ENCODE measurements around the gene RAPGEF5. TPM values are rescaled to one million over a fixed set of nuclear protein-coding genes. Genes with fewer than 3 reads are reported as not detected.

Gene RAPGEF5
- total and polyA plus RNA-seq, 4 donors, result 7.1 to 54.8 (median 13.0) TPM

DNA sequence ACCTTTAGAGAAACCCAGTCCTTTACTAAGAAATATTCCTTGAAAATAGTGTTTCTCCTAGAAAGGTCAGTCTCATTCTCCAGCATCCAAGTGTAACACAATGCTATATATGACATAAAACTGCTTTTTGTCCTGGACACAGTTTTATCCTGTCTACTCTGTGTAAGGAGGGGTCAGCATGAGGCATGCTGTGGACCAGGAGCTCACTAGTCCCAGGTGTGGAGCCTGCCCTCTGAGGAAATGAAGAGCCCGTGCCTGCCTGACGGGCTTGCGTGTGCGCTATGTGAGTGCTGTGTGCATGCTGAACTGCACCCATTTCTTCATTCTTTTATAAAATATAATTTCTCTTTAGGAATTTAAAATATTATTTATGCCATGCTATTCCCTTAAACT, 228.4 kb downstream of the RAPGEF5 start:
- DNase-seq (ENCODE audit: low spot score), result no peak
- Histone ChIP-seq H3K4me3 (ENCODE audit: low read depth in 1 of 3, low read length in 3 of 3) (no peak overlapping the region), H3K4me1 (ENCODE audit: control insufficient read depth in 4 of 4, insufficient read depth in 4 of 4, low read length in 3 of 4) (no peaks in the 10 kb centered on the region), H3K9me3 (ENCODE audit: control insufficient read depth in 4 of 4, low read length in 3 of 4) (no peaks in the 10 kb centered on the region), H3K9ac (ENCODE audit: low read depth in 1 of 2, low read length in 2 of 2) (no peak overlapping the region), H3K27me3 (ENCODE audit: control insufficient read depth in 4 of 4, insufficient read depth in 4 of 4, low read length in 3 of 4) (no peaks in the 10 kb centered on the region), H3K36me3 (ENCODE audit: control insufficient read depth in 4 of 4, insufficient read depth in 3 of 4, low read depth in 1 of 4, low read length in 3 of 4) (peaks cover 2 to 29% (median 14%) of the 10 kb centered on the region in 4 donors), H3K27ac (ENCODE audit: low read depth in 1 of 2, low read length in 2 of 2) (no peak overlapping the region)
- 98% methylated on average over 4 of the region's 4 CpGs for WGBS
- no peak for TF ChIP-seq HNF4A (conservative IDR thresholded peaks at IDR 0.05)
- TF ChIP-seq, protein P1, sequence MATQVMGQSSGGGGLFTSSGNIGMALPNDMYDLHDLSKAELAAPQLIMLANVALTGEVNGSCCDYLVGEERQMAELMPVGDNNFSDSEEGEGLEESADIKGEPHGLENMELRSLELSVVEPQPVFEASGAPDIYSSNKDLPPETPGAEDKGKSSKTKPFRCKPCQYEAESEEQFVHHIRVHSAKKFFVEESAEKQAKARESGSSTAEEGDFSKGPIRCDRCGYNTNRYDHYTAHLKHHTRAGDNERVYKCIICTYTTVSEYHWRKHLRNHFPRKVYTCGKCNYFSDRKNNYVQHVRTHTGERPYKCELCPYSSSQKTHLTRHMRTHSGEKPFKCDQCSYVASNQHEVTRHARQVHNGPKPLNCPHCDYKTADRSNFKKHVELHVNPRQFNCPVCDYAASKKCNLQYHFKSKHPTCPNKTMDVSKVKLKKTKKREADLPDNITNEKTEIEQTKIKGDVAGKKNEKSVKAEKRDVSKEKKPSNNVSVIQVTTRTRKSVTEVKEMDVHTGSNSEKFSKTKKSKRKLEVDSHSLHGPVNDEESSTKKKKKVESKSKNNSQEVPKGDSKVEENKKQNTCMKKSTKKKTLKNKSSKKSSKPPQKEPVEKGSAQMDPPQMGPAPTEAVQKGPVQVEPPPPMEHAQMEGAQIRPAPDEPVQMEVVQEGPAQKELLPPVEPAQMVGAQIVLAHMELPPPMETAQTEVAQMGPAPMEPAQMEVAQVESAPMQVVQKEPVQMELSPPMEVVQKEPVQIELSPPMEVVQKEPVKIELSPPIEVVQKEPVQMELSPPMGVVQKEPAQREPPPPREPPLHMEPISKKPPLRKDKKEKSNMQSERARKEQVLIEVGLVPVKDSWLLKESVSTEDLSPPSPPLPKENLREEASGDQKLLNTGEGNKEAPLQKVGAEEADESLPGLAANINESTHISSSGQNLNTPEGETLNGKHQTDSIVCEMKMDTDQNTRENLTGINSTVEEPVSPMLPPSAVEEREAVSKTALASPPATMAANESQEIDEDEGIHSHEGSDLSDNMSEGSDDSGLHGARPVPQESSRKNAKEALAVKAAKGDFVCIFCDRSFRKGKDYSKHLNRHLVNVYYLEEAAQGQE (IDR thresholded peaks at IDR 0.05), result no peak

DNA sequence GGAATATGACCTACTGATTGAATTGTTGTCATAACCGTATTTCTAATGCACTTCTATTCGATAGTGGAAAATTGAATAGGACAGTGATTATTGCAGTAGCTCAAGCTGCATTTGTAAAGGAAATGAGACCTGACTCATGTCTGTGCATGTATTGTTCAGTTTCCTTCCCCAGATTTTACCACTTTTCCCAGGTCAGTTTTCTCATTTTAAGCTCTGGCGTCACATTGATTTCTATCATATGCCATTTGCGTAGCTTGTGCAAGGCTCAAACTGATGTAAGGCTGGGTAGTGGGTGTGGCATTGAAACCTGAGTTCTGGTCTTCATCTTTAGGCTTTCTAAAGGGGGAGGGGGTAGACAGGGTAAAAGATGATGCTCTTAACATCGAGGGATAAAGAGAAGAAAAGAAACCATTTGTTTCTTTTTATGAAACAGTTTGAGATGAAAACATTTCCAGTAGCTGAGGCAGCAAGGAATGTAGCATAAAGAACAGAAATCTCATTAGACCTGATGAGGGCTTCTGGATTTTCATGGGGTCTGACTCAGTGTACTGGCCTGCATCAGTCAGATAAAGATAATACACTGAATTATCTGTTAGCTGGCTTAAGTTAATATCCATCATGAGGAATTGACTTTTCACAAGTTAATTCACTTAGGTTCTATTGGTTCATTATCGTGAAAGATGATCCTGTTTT, 229.0 kb downstream of the RAPGEF5 start:
- Histone ChIP-seq H3K36me3 (ENCODE audit: control insufficient read depth in 4 of 4, insufficient read depth in 3 of 4, low read depth in 1 of 4, low read length in 3 of 4) (peaks cover 2 to 29% (median 17%) of the 10 kb centered on the region in 4 donors), H3K27me3 (ENCODE audit: control insufficient read depth in 4 of 4, insufficient read depth in 4 of 4, low read length in 3 of 4) (no peaks in the 10 kb centered on the region), H3K9me3 (ENCODE audit: control insufficient read depth in 4 of 4, low read length in 3 of 4) (no peaks in the 10 kb centered on the region), H3K4me3 (ENCODE audit: low read depth in 1 of 3, low read length in 3 of 3) (no peak overlapping the region), H3K9ac (ENCODE audit: low read depth in 1 of 2, low read length in 2 of 2) (no peak overlapping the region), H3K4me1 (ENCODE audit: control insufficient read depth in 4 of 4, insufficient read depth in 4 of 4, low read length in 3 of 4) (no peaks in the 10 kb centered on the region), H3K27ac (ENCODE audit: low read depth in 1 of 2, low read length in 2 of 2) (no peak overlapping the region)
- TF ChIP-seq MAX (IDR thresholded peaks at IDR 0.05) (no peak), FOXA1 (IDR thresholded peaks at IDR 0.05) (no peak), RAD21 (IDR thresholded peaks at IDR 0.05) (no peak), ZBTB33 (IDR thresholded peaks at IDR 0.05) (no peak), JUND (IDR thresholded peaks at IDR 0.05) (no peak), SP1 (IDR thresholded peaks at IDR 0.05) (no peak), EGR1 (IDR thresholded peaks at IDR 0.05; ENCODE audit: low read depth in 2 of 2) (no peak), NR2F2 (IDR thresholded peaks at IDR 0.05) (no peak), GABPA (IDR thresholded peaks at IDR 0.05 in 1 of 2, conservative IDR thresholded peaks at IDR 0.05 in 1 of 2) (no peak), TAF1 (conservative IDR thresholded peaks at IDR 0.05) (no peak), RXRA (IDR thresholded peaks at IDR 0.05) (no peak), HNF4G (IDR thresholded peaks at IDR 0.05) (no peak), FOXA2 (IDR thresholded peaks at IDR 0.05) (no peak), HNF4A (conservative IDR thresholded peaks at IDR 0.05) (no peak)
- TF ChIP-seq, protein P1 (IDR thresholded peaks at IDR 0.05), result no peak
- TF ChIP-seq, protein P2, sequence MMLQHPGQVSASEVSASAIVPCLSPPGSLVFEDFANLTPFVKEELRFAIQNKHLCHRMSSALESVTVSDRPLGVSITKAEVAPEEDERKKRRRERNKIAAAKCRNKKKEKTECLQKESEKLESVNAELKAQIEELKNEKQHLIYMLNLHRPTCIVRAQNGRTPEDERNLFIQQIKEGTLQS (IDR thresholded peaks at IDR 0.05), result no peak
- WGBS, result 81% methylated on average over 6 of the region's 6 CpGs
- no peak for DNase-seq (ENCODE audit: low spot score)
